Measurements from ENCODE around the gene HLA-E.
"Not testable (repeated sequence)": the region's sequence is repeated elsewhere in the genome, so short reads cannot be mapped to it uniquely, and the experiment has no call there.

HLA-E gene

GRCh38 chr6:30495060-30495459 lies 5.8 kb downstream of the HLA-E start:
- H2BK120ac ChIP-seq (ENCODE audit: low read depth, low read length); DNase-seq; H3K79me1 ChIP-seq (ENCODE audit: low read length); H3K27ac ChIP-seq (ENCODE audit: low read depth, low read length); H2AK5ac ChIP-seq (ENCODE audit: low read length); H3K56ac ChIP-seq (ENCODE audit: low read length); H3K4me2 ChIP-seq (ENCODE audit: low read length); H2BK5ac ChIP-seq (ENCODE audit: low read length); H3K9ac ChIP-seq (ENCODE audit: low read length); H3K4ac ChIP-seq (ENCODE audit: low read depth, low read length); H3K18ac ChIP-seq (ENCODE audit: low read length); H3K23ac ChIP-seq (ENCODE audit: low read length); H4K8ac ChIP-seq (ENCODE audit: low read depth, low read length); H3K36me3 ChIP-seq (ENCODE audit: control insufficient read depth, insufficient read depth, low read length); H3K79me2 ChIP-seq (ENCODE audit: control insufficient read depth, insufficient read depth, low read length); H3K4me3 ChIP-seq (ENCODE audit: low read length); H2BK15ac ChIP-seq (replicated peaks; ENCODE audit: low read depth); H3K27me3 ChIP-seq (ENCODE audit: insufficient read depth, low read length, poor library complexity); H4K5ac ChIP-seq (ENCODE audit: low read length); H3K4me1 ChIP-seq (ENCODE audit: control insufficient read depth, low read depth, low read length): not testable (repeated sequence)
- WGBS (ENCODE audit: extremely low coverage, insufficient coverage, low lambda C conversion rate), result no CpG with 5 or more reads among the region's 4 CpGs

GRCh38 chr6:30495993-30496392 lies 6.7 kb downstream of the HLA-E start:
- no peak overlapping the region for H3K18ac ChIP-seq (ENCODE audit: low read length)
- no peak overlapping the region for H3K4ac ChIP-seq (ENCODE audit: low read depth, low read length)
- no peak overlapping the region for H2BK5ac ChIP-seq (ENCODE audit: low read length)
- DNase-seq, result no peak
- no peaks in the 10 kb centered on the region for H3K36me3 ChIP-seq (ENCODE audit: control insufficient read depth, insufficient read depth, low read length)
- H3K79me1 ChIP-seq (ENCODE audit: low read length), result no peaks in the 10 kb centered on the region
- no peak overlapping the region for H3K4me3 ChIP-seq (ENCODE audit: low read length)
- H3K27ac ChIP-seq (ENCODE audit: low read depth, low read length), result no peak overlapping the region
- H2BK15ac ChIP-seq (replicated peaks; ENCODE audit: low read depth), result no peak overlapping the region
- WGBS (ENCODE audit: extremely low coverage, insufficient coverage, low lambda C conversion rate), result no CpG with 5 or more reads among the region's 4 CpGs
- no peak overlapping the region for H2BK120ac ChIP-seq (ENCODE audit: low read depth, low read length)
- H4K8ac ChIP-seq (ENCODE audit: low read depth, low read length), result no peak overlapping the region
- H3K79me2 ChIP-seq (ENCODE audit: control insufficient read depth, insufficient read depth, low read length), result no peaks in the 10 kb centered on the region
- no peaks in the 10 kb centered on the region for H3K27me3 ChIP-seq (ENCODE audit: insufficient read depth, low read length, poor library complexity)
- no peak overlapping the region for H3K9ac ChIP-seq (ENCODE audit: low read length)
- H3K4me2 ChIP-seq (ENCODE audit: low read length), result no peak overlapping the region
- no peak overlapping the region for H3K56ac ChIP-seq (ENCODE audit: low read length)
- H3K4me1 ChIP-seq (ENCODE audit: control insufficient read depth, low read depth, low read length), result no peaks in the 10 kb centered on the region
- H3K23ac ChIP-seq (ENCODE audit: low read length), result no peak overlapping the region
- no peak overlapping the region for H2AK5ac ChIP-seq (ENCODE audit: low read length)
- H4K5ac ChIP-seq (ENCODE audit: low read length), result no peak overlapping the region

GRCh38 chr6:30497261-30497599 lies 7.9 kb downstream of the HLA-E start:
- H3K4me3 ChIP-seq (ENCODE audit: low read length); H3K18ac ChIP-seq (ENCODE audit: low read length); H3K4me1 ChIP-seq (ENCODE audit: control insufficient read depth, low read depth, low read length); H2BK15ac ChIP-seq (replicated peaks; ENCODE audit: low read depth); H4K8ac ChIP-seq (ENCODE audit: low read depth, low read length); H3K4me2 ChIP-seq (ENCODE audit: low read length); H3K4ac ChIP-seq (ENCODE audit: low read depth, low read length); H3K27me3 ChIP-seq (ENCODE audit: insufficient read depth, low read length, poor library complexity); H3K79me2 ChIP-seq (ENCODE audit: control insufficient read depth, insufficient read depth, low read length); DNase-seq; H4K5ac ChIP-seq (ENCODE audit: low read length); H3K27ac ChIP-seq (ENCODE audit: low read depth, low read length); H2AK5ac ChIP-seq (ENCODE audit: low read length); H2BK5ac ChIP-seq (ENCODE audit: low read length); H3K23ac ChIP-seq (ENCODE audit: low read length); H3K56ac ChIP-seq (ENCODE audit: low read length); H3K9ac ChIP-seq (ENCODE audit: low read length); H3K79me1 ChIP-seq (ENCODE audit: low read length); H2BK120ac ChIP-seq (ENCODE audit: low read depth, low read length); H3K36me3 ChIP-seq (ENCODE audit: control insufficient read depth, insufficient read depth, low read length): not testable (repeated sequence)
- WGBS (ENCODE audit: extremely low coverage, insufficient coverage, low lambda C conversion rate), result no CpG with 5 or more reads among the region's 5 CpGs

GRCh38 chr6:30497714-30498113 lies 8.4 kb downstream of the HLA-E start:
- Histone ChIP-seq H3K18ac (ENCODE audit: low read length) (no peak overlapping the region), H3K4me1 (ENCODE audit: control insufficient read depth, low read depth, low read length) (no peaks in the 10 kb centered on the region), H2BK15ac (replicated peaks; ENCODE audit: low read depth) (no peak overlapping the region), H3K27me3 (ENCODE audit: insufficient read depth, low read length, poor library complexity) (no peaks in the 10 kb centered on the region), H4K8ac (ENCODE audit: low read depth, low read length) (no peak overlapping the region), H3K56ac (ENCODE audit: low read length) (no peak overlapping the region), H4K5ac (ENCODE audit: low read length) (no peak overlapping the region), H3K9ac (ENCODE audit: low read length) (no peak overlapping the region), H3K4me3 (ENCODE audit: low read length) (no peak overlapping the region), H3K23ac (ENCODE audit: low read length) (no peak overlapping the region), H3K79me2 (ENCODE audit: control insufficient read depth, insufficient read depth, low read length) (no peaks in the 10 kb centered on the region), H2BK120ac (ENCODE audit: low read depth, low read length) (no peak overlapping the region), H3K27ac (ENCODE audit: low read depth, low read length) (no peak overlapping the region), H2AK5ac (ENCODE audit: low read length) (no peak overlapping the region), H3K4ac (ENCODE audit: low read depth, low read length) (no peak overlapping the region), H3K79me1 (ENCODE audit: low read length) (no peaks in the 10 kb centered on the region), H3K36me3 (ENCODE audit: control insufficient read depth, insufficient read depth, low read length) (no peaks in the 10 kb centered on the region), H3K4me2 (ENCODE audit: low read length) (no peak overlapping the region), H2BK5ac (ENCODE audit: low read length) (no peak overlapping the region)
- DNase-seq, result no peak
- WGBS (ENCODE audit: extremely low coverage, insufficient coverage, low lambda C conversion rate), result no CpG with 5 or more reads among the region's 3 CpGs

- not testable (repeated sequence) for H3K56ac ChIP-seq (ENCODE audit: low read length); H4K8ac ChIP-seq (ENCODE audit: low read depth, low read length); H4K5ac ChIP-seq (ENCODE audit: low read length); H3K79me1 ChIP-seq (ENCODE audit: low read length); H2BK5ac ChIP-seq (ENCODE audit: low read length); H3K4me2 ChIP-seq (ENCODE audit: low read length); H3K18ac ChIP-seq (ENCODE audit: low read length); H2BK120ac ChIP-seq (ENCODE audit: low read depth, low read length); H2BK15ac ChIP-seq (replicated peaks; ENCODE audit: low read depth); DNase-seq; H2AK5ac ChIP-seq (ENCODE audit: low read length); H3K4me3 ChIP-seq (ENCODE audit: low read length); H3K4me1 ChIP-seq (ENCODE audit: control insufficient read depth, low read depth, low read length); H3K36me3 ChIP-seq (ENCODE audit: control insufficient read depth, insufficient read depth, low read length); H3K79me2 ChIP-seq (ENCODE audit: control insufficient read depth, insufficient read depth, low read length); H3K9ac ChIP-seq (ENCODE audit: low read length); H3K27me3 ChIP-seq (ENCODE audit: insufficient read depth, low read length, poor library complexity); H3K23ac ChIP-seq (ENCODE audit: low read length); H3K4ac ChIP-seq (ENCODE audit: low read depth, low read length); H3K27ac ChIP-seq (ENCODE audit: low read depth, low read length)
- WGBS (ENCODE audit: extremely low coverage, insufficient coverage, low lambda C conversion rate), result no CpG with 5 or more reads among the region's 37 CpGs
Measured at GRCh38 chr6:30498705-30499104, 9.4 kb downstream of the HLA-E start.

GRCh38 chr6:30500421-30501355 lies 11.4 kb downstream of the HLA-E start:
- no peak overlapping the region for H3K27ac ChIP-seq (ENCODE audit: low read depth, low read length)
- H3K9ac ChIP-seq (ENCODE audit: low read length), result no peak overlapping the region
- H2BK5ac ChIP-seq (ENCODE audit: low read length), result no peak overlapping the region
- H3K79me1 ChIP-seq (ENCODE audit: low read length), result no peaks in the 10 kb centered on the region
- H2AK5ac ChIP-seq (ENCODE audit: low read length), result no peak overlapping the region
- H2BK120ac ChIP-seq (ENCODE audit: low read depth, low read length), result no peak overlapping the region
- no peak overlapping the region for H4K8ac ChIP-seq (ENCODE audit: low read depth, low read length)
- no peaks in the 10 kb centered on the region for H3K79me2 ChIP-seq (ENCODE audit: control insufficient read depth, insufficient read depth, low read length)
- H3K27me3 ChIP-seq (ENCODE audit: insufficient read depth, low read length, poor library complexity), result no peaks in the 10 kb centered on the region
- H3K4me1 ChIP-seq (ENCODE audit: control insufficient read depth, low read depth, low read length), result no peaks in the 10 kb centered on the region
- H3K4me3 ChIP-seq (ENCODE audit: low read length), result no peak overlapping the region
- H4K5ac ChIP-seq (ENCODE audit: low read length), result no peak overlapping the region
- H3K23ac ChIP-seq (ENCODE audit: low read length), result no peak overlapping the region
- no peak overlapping the region for H3K4ac ChIP-seq (ENCODE audit: low read depth, low read length)
- DNase-seq, result no peak
- H3K4me2 ChIP-seq (ENCODE audit: low read length), result no peak overlapping the region
- no peak overlapping the region for H2BK15ac ChIP-seq (replicated peaks; ENCODE audit: low read depth)
- no peak overlapping the region for H3K56ac ChIP-seq (ENCODE audit: low read length)
- H3K18ac ChIP-seq (ENCODE audit: low read length), result no peak overlapping the region
- H3K36me3 ChIP-seq (ENCODE audit: control insufficient read depth, insufficient read depth, low read length), result no peaks in the 10 kb centered on the region
- no CpG with 5 or more reads among the region's 10 CpGs for WGBS (ENCODE audit: extremely low coverage, insufficient coverage, low lambda C conversion rate)
